Measurements from ENCODE around the gene YWHAG. TPM values are rescaled to one million over a fixed set of nuclear protein-coding genes. Genes with fewer than 3 reads are reported as not detected.

The YWHAG gene
- total and polyA plus RNA-seq, 9 of the 15 experiments (the other 6 are each of a cell fraction or from before 2014, with no cell fraction given) = 30.4 to 246 (median 94.5) TPM

DNA sequence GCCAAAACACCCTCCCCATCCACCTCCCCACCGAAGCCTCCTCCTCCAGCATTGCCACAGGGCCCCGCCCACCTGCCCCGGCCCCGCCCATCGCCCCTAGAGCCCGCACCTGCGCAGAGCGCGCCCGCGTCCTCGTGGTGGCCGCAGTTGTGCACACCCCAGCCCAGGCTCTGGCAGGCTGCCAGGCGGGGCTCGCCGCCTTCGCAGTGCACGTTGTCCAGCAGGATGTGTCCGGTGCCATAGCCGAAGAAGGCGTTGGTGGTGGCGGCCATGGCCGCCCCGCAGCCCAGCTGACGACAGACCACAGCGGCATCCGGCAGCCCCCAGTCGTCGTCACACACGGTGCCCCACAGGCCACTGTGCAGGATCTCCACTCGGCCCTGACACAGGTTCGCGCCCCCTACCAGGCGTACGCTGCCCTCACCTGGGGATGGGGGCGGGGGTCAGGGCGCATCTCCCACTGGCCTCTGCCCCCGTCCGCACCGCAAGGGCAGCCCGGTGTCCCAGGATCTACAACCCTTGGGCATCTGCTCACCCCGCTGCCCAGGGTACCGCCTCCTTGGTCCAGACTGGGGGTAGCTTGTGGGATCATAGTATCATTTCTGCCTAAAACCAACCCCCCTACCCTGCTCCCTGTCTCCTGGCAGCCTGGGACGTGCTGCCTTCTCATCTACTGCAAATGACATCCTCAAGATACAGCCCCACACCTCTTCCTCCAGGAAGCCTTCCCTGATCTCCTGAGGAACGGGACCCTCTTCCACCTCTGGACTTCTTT lies 38.8 kb upstream of the YWHAG start (continued):
- TF ChIP-seq CBX1 (IDR thresholded peaks at IDR 0.05; ENCODE audit: low read depth) = peak; percentile 79; the same call in 1 of the 2 replicates
- TF ChIP-seq GABPA (tag; conservative IDR thresholded peaks at IDR 0.05; ENCODE audit: low read depth) = no peak
- TF ChIP-seq CREB3 (tag; conservative IDR thresholded peaks at IDR 0.05; ENCODE audit: low read depth) = no peak
- no peak for TF ChIP-seq STAT5A (IDR thresholded peaks at IDR 0.05; ENCODE audit: borderline replicate concordance, low read length)
- peak; percentile 22; the same call in 1 of the 2 replicates for TF ChIP-seq DPF2 (IDR thresholded peaks at IDR 0.05)
- peak; percentile 78 for TF ChIP-seq E2F3 (CRISPR knock-in tag; IDR thresholded peaks at IDR 0.05)
- no peak for TF ChIP-seq HNRNPUL1 (IDR thresholded peaks at IDR 0.05; ENCODE audit: low read length)
- TF ChIP-seq POLR3G (IDR thresholded peaks at IDR 0.05; ENCODE audit: extremely low read depth, insufficient read length, insufficient replicate concordance) = no peak
- no peak for TF ChIP-seq THRB (CRISPR knock-in tag; conservative IDR thresholded peaks at IDR 0.05)
- TF ChIP-seq ASH1L (IDR thresholded peaks at IDR 0.05; ENCODE audit: borderline replicate concordance, low read depth, partially characterized antibody) = no peak
- TF ChIP-seq, protein P1, sequence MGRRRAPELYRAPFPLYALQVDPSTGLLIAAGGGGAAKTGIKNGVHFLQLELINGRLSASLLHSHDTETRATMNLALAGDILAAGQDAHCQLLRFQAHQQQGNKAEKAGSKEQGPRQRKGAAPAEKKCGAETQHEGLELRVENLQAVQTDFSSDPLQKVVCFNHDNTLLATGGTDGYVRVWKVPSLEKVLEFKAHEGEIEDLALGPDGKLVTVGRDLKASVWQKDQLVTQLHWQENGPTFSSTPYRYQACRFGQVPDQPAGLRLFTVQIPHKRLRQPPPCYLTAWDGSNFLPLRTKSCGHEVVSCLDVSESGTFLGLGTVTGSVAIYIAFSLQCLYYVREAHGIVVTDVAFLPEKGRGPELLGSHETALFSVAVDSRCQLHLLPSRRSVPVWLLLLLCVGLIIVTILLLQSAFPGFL (CRISPR knock-in tag; IDR thresholded peaks at IDR 0.05) = no peak
- no peak for TF ChIP-seq ZNF785 (CRISPR knock-in tag; IDR thresholded peaks at IDR 0.05)
- no peak for TF ChIP-seq ZNF668 (CRISPR knock-in tag; IDR thresholded peaks at IDR 0.05)
- TF ChIP-seq MAX (CRISPR knock-in tag; IDR thresholded peaks at IDR 0.05) = peak; percentile 98
- TF ChIP-seq ESRRB (CRISPR knock-in tag; IDR thresholded peaks at IDR 0.05; ENCODE audit: borderline replicate concordance) = no peak
- no peak for TF ChIP-seq SOX6 (IDR thresholded peaks at IDR 0.05)
- no peak for TF ChIP-seq POLR2AphosphoS2 (IDR thresholded peaks at IDR 0.05; ENCODE audit: low read length)
- no peak; the same call in 1 of the 2 replicates for TF ChIP-seq SMC3 (conservative IDR thresholded peaks at IDR 0.05; ENCODE audit: insufficient read depth, low read depth, low read length)
- TF ChIP-seq VEZF1 (CRISPR knock-in tag; IDR thresholded peaks at IDR 0.05) = peak; percentile 73
